Caki2 (cell line): Measurements from ENCODE around the gene SLC12A4. TPM values are rescaled to one million over a fixed set of nuclear protein-coding genes. Genes with fewer than 3 reads are reported as not detected.

ENCODE experiments used
- DNase-seq: peaks from one replicate; pipeline ENCODE4 v3.0.0-alpha.2; 2015; ENCODE audit warnings: low read depth
- in situ Hi-C: cut with HindIII; loops from 2 replicates; pipeline ENCODE4 v1.10.0; 2016; ENCODE audit warnings: low sequenced_read_pairs, low pct_unique_long_range_greater_than_20kb, mixed read lengths
- total RNA-seq: library from RNA; depleted of rRNA; stranded (reverse); fragments of >200 nt; shearing (Covaris generic); gene quantifications from 2 replicates; pipeline ENCODE4 v1.2.3, GENCODE V29; 2014; ENCODE audit warnings: low replicate concordance

The SLC12A4 gene
- total RNA-seq, 1 experiment from 2014 or later, result 19.8 TPM

DNA sequence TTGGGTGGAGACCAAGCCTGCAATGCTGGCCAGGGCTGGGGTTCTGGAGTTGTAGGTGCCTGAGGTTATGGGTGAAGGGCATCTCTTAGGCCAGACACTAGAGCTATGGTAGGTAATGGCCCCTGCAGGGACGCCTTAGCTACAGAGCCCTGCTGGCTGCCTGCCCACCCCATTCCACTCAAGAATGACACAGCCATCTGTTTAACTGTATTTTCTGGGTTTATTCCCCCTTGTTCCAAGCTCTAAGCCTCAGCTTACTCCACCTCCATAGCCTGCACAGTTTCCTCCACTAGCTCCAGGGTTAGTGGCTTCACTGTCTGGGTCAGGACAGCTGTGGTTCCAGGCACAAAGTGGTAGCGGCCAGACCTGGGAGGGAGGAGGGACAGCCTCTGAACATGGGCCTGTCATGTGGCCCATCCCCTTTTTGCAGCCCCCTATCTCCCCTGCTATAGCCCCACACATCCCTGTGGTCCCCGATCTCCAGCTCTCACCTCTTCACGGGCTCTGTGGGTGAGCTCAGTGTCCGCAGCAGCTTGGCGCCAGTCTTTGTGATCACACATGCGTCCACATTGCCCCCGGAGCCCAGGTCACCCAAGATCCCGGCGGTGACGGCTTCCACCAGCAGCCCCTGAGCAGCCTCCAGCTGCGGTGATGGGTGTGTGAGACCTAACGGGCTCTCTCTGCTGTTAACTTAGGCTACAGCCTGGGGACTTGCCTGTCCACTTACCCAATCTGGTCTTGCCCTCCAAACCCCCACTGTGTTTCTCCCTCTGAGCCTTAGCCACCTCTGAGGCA is 33.9 kb downstream of the SLC12A4 start:
- DNase-seq, result no peak
- in situ Hi-C loops, result no loop called here

DNA sequence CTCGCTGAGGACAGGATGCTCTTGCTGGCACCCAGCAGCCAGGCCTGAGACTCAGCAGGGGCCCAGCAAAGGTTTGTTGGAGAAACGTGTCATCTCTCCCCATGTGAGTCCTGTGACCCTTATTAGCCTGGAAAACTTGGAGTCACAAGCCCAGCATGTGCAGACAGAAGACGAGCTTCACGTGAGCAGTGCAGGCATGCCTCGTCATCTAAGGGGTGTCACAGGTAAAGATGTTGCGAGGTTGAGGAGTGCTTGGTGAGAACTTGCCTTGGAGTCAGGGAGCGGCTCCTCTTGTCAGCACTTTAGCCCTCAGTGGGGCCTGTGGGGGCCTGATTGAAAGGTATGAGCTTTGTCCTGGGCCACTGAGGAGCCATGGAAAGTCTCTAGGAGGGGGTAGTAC is 34.6 kb downstream of the SLC12A4 start:
- in situ Hi-C loops, result no loop called here
- no peak for DNase-seq

DNA sequence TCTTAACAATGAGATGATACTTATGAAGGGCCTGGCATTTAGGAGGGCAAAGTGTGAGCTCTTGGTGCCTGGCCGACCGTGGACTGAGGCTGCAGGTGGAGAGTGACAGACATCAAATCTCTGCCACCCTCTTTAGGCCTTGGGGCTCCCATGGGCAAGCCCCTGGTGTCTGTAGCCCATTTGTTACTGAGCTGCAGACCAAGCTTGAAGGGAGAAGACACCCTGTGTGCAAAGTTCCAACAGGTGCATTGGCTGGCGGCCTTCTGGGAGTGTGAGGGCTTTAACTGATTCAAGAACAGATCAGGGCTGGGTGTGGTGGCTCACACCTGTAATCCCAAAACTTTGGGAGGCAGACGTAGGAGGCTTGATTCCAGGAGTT is 36.0 kb downstream of the SLC12A4 start:
- no peak for DNase-seq
- in situ Hi-C loops, result no loop called here

DNA sequence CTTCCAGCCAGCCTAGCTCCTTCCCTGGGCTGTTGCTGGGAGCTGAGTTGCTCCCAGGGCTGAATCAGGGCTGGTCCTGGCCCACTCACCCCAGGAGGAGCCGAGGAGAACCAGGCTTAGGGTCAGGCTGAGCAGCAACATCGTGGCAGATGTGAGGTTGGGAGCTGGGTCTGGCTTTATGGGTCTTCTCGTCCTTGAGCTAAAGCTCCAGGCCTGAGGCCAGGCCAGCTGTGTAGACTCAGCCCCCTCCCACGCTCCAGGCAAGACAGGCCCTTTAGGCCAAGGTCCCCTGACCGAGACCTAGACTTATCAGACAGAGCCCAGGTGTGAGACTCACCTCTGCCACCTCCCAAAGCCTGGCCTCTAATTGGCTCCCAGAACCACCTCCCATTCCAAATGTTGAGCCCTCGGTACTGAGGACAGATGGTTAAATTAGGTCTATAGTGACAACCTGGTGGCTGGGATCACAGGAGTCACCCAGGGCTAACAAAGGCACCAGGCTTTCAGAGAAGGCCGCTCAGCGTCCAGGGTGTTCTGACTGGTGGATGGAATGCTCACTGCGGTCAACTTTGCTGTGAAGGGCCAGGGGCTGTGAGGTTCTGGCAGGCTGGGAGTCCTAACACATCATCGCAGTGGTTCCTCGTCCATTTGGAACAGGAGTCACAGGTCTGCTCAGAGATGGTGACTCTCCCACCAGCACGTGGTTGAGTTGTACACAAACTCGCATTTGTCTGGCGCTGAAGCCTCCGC is 36.5 kb downstream of the SLC12A4 start, which contains the start of gene CTRL:
Gene CTRL (minus strand): TSS at position 151 of the 750 bp plus-strand sequence. CDS start 10 bp downstream, at position 141.
- in situ Hi-C loops, result no loop called here
- no peak for DNase-seq

DNA sequence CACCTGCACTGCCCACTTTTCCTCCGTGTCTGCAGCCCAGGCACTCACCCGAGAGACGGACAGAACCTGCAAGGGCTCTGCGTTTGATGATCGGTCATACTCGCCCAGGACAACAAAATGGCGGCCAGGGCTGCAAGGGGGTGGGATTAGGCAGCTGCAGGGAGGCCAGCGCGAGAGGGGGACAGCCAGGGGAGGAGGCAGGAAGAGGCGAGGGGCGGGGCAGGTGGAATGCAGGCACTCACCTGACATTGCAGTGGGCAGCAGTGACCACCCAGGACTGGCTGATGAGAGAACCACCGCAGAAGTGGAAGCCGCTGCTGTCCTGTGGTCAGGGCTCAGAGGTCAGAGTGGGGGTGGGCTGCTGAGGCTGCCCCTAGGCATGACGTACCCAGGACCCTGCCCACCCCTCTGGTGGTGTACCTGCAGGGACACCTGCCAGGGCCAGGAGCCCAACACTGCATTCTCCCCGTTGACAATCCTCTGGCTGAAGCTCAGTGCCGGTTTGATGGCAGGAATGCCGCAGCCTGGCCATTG is 37.7 kb downstream of the SLC12A4 start:
- in situ Hi-C loops, result no loop called here

DNA sequence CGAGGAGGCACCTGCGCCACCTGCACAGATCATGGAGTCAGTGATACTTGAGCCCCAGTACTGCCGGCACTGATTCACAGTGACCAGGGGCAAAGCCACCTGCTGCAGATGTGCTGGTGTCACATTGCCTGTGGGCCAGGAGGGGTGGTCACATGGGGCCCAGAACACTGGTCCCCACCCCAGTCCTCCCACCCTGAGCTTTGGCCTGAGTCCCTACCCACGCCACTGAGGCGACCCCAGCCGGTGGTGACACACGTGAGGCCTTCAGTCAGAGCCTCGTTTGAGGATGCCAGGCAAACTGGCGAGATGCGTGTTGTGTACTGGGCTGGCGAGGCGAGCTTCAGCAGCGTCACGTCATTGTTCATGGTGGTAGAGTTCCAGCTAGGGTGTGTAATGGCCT is 38.2 kb downstream of the SLC12A4 start:
- in situ Hi-C loops, result no loop called here
- no peak for DNase-seq

More for the DNA sequence above, 37.7 kb downstream of the SLC12A4 start:
- DNase-seq, result no peak

DNA sequence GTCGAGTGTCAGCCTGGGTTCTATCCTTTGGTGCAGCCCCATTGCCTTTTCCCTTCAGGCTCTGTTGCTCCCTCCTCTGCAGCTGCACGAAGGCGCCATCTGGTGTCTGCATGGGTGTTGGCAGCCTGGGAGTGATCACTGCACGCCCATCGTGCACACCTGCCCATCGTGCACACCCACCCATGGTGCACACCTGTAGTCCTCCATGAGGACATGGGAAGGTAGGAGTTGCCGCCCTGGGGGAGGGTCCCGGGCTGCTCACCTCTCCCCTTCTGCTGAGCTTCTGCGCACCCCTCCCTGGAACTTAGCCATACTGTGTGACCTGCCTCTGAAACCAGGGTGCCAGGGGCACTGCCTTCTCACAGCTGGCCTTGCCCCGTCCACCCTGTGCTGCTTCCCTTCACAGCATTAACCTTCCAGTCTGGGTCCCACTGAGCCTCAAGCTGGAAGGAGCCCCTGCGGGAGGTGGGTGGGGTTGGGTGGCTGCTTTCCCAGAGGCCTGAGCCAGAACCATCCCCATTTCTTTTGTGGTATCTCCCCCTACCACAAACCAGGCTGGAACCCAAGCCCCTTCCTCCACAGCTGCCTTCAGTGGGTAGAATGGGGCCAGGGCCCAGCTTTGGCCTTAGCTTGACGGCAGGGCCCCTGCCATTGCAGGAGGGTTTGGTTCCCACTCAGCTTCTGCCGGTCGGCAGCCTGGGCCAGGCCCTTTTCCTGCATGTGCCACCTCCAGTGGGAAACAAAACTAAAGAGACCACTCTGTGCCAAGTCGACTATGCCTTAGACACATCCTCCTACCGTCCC is 39.7 kb downstream of the SLC12A4 start:
- in situ Hi-C loops, result no loop called here
- peak; percentile 51 for DNase-seq

DNA sequence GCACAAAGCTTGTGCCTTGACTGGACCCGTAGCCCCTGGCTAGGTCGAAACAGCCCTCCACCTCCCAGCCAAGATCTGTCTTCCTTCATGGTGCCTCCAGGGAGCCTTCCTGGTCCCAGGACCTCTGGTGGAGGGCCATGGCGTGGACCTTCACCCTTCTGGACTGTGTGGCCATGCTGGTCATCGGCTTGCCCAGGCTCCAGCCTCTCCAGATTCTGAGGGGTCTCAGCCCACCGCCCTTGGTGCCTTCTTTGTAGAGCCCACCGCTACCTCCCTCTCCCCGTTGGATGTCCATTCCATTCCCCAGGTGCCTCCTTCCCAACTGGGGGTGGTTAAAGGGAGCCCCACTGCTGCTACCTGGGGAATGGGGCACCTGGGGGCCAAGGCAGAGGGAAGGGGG is 40.3 kb downstream of the SLC12A4 start:
- in situ Hi-C loops, result no loop called here
- DNase-seq, result no peak

DNA sequence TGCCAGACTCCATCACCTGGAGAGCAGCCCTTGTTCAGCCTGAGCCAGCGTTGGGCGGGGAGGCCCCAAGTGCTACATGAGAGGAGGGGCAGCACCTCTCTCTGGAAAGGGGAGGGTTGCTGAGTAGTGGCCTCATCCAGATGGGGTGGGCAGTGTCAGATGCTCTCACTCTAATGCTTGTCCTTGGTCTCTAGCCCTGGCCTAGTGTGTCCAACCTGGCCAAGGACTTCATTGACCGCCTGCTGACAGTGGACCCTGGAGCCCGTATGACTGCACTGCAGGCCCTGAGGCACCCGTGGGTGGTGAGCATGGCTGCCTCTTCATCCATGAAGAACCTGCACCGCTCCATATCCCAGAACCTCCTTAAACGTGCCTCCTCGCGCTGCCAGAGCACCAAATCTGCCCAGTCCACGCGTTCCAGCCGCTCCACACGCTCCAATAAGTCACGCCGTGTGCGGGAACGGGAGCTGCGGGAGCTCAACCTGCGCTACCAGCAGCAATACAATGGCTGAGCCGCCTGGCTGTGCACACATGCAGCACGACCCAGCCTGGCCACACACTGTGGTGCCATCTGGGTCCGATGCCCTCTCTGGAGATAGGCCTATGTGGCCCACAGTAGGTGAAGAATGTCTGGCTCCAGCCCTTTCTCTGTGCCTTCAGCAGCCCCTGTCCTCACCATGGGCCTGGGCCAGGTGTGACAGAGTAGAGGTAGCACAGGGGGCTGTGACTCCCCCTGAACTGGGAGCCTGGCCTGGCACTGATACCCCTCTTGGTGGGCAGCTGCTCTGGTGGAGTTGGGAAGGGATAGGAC is 41.1 kb downstream of the SLC12A4 start:
- DNase-seq, result no peak
- in situ Hi-C loops, result no loop called here

DNA sequence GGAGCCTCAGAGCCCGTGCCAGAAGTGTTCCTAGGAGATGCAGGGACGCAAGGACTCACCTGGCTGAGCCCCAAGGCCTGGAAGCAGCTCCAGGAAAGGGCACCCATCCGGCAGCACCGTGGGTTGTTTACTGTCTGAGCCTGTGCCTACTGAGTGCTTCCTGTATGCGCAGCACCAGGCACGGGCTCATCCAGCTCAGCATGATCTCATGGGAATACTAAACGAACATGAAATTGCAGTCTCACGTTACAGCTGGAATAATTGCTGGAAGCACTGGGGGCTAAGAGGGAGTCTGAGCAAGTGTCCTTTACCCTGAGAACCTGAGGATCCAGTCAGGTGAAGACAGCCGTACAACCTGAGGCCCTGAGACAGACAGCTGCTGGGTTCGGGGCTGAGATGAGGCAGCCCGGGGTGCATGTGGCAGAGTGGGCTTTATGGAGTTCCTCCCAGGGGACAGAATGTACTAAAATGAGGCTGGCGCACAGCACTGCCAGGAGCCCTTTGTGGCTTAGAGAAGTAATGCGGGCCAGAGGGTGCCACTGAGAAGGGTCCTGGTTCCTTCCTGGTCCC is 42.2 kb downstream of the SLC12A4 start:
- in situ Hi-C loops, result no loop called here
- no peak for DNase-seq

DNA sequence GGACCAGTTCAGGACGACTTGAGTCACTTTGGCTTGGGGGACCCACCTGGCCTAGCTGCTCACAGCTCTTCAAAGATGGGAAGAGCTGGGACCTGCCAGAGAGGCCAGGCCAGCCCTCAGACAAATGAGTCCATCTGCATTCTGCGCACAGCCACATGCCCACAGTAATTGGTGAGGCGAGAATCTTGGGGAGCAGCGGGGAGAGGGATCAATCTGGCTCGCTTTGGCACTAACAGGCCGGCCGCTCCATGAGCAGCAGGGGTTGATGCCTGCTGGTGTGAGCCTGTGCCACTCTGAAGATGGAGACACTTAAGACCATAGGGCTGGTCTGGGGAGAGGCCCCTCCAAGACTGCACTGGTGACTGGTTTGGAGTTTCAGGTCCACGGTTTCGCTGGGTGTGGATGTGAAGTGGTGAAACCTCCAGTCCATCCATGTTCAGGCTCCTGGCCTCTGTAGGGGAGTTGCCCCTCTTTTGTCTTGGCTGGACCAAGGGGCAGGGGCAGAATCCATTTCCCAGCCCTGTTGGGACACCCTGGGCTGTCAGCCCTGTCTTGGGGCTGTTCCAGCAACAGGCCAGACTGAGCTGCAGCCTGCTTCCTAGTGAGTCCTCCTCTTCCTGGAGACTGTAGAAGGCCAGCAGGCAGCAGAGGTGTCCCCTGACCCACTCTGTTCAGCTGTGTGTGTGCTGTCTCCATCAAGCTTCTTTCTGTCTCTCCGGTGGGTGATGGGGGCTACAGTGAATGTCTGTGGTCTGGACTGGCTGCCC is 44.1 kb downstream of the SLC12A4 start:
- no peak for DNase-seq
- in situ Hi-C loops, result no loop called here

DNA sequence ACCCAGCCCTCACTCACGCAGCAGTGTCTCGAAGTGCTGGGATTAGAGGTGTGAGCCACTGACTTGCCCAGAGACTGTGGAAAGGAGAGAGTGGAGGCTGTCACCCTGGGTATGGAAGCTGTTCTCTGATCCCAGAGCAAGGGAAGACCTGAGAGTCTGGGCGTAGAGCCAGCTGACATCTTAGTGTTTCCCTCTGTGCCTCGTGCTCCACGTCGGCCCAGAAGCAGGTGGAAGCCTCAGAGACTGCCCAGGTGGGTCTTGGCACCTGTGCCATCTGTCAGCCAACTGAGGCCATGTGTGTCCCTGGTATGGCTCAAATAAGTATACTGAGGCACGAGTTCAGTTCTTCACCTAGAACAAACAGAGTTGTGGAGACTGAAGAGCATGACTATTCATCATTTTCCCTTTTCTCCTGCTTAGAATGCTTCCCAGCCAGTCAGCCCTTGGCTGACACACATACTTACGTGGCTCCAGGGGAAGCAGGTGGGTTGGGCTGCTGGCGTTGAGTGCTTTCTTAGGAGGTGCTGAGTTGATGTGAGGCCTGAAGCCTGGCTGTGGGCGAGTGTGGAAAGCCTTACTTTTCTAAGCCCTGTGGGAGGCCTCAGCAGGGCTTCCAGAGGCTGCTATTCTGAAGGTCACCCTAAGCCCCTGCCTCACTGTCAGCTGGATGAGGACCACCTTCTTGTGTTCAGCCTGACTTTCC is 44.9 kb downstream of the SLC12A4 start:
- no peak for DNase-seq
- in situ Hi-C loops, result no loop called here

DNA sequence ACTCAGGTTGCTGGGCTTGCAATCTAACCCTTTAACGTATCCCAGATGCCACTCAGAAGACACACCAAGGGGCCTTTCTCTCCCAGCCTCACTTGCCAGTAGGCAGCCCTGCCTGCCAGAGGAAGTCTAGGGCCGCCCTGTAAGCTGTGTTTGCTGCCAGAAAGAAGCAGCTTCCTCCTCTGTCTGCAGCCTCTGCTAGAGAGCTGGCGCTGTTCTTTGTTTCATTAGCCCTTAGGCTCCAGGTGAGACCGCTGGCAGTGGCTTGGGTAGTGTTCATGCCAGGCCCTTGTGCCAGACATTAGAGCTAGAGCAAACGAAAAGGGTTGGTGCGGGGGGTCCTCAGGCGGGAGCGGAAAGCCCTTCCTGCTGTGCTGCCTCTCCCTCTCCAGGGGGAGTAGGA is 45.7 kb downstream of the SLC12A4 start:
- no peak for DNase-seq
- in situ Hi-C loops, result no loop called here

DNA sequence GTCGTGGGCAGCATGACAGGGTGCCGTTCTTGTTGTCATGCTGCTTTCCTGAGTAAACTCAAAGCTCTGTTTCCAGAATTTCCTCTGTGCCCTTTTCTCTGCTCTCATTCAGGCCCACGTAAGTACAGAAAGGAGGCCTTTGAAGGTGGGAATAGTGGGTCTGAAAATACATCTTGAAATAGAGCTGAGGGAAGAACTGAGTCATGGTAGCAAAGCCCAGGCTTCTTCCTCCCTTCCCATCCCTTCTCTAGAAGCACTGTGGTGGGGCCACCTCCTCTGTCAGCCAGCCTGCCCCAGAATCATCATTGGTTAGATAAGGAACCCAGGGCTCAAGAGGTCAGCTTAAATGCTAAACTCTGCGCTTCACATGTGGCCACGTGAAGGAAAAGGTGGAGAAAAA is 46.2 kb downstream of the SLC12A4 start:
- in situ Hi-C loops, result no loop called here
- no peak for DNase-seq

DNA sequence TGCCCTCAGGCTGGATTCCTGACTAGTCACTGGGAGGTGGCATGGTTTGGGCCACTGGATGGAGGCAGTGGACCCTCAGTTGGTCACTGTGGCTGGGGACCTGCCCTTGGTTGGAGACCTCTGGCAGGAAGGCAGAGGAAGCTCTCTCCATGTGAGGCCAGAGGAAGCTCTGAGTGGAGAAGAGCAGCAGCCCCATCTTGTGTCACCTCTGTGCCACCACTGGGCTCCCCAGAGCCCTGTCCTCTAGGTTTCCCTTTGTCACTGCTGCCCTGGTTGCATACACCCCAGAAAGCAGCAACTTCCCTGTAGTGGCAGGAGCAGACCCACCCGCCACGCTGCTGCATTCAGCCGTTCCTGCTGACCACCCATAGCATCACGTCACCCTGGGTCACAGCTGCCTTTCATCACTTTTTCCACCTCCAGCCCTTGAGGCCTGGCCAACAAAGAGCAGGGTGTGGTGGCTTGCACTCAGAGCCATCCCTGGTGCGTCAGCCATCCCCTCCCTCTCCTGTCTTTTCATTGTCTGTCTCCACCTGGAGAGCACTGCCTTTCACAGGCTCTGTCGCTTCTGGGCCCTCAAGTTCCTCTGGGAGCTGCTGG is 48.7 kb downstream of the SLC12A4 start:
- in situ Hi-C loops, result no loop called here
- no peak for DNase-seq

DNA sequence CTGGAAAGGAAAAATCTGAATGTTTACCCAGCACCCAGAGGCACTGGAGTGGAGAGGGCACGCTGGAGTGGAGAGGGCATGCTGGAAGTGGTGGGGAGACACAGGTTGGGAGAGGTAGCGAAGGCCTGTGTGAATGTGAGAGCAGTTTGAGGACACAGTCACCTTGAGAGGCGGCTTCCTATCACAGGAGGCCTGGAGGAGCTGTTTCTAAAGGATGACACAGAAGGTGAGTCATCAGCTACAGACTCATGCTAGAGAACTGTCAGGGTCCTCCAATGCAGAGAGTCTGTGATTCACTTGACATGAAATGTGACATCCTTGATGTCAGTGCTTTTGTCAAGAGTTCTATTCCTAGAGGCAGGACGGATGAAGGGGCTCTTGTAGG is 50.6 kb downstream of the SLC12A4 start:
- in situ Hi-C loops, result no loop called here
- DNase-seq, result peak; percentile 41
